DOHH2 (cell line): ENCODE data around the gene SH3TC2.
"Not testable (repeated sequence)": the region's sequence is repeated elsewhere in the genome, so short reads cannot be mapped to it uniquely, and the experiment has no call there.

Experiments
- H3F3A ChIP-seq: fragments of 200-600 bp; sonication (generic), shearing (Covaris generic); 2 replicates; pipeline ENCODE4 v1.6.0; 2016; ENCODE audit warnings: antibody characterized with exemption, mild to moderate bottlenecking; ENCODE audit not compliant: control insufficient read depth, insufficient read depth
- H3K27ac ChIP-seq: fragments of 200-600 bp; sonication (generic); 2 replicates; pipeline ENCODE4 v1.5.1; 2014; ENCODE audit warnings: low read depth, mild to moderate bottlenecking, low read length, moderate library complexity
- H3K27me3 ChIP-seq: fragments of 200-600 bp; sonication (generic); 2 replicates; pipeline ENCODE4 v1.6.1; 2014; ENCODE audit warnings: mild to moderate bottlenecking, low read length, mixed read lengths; ENCODE audit not compliant: control insufficient read depth
- H3K36me3 ChIP-seq: fragments of 200-600 bp; sonication (generic); 2 replicates; pipeline ENCODE4 v1.6.1; 2014; ENCODE audit warnings: mild to moderate bottlenecking, low read length, moderate library complexity, mixed read lengths; ENCODE audit not compliant: control insufficient read depth
- H3K4me1 ChIP-seq: fragments of 200-600 bp; sonication (generic); 2 replicates; pipeline ENCODE4 v1.6.1; 2014; ENCODE audit warnings: mild to moderate bottlenecking, low read length, mixed read lengths; ENCODE audit not compliant: control insufficient read depth
- H3K4me2 ChIP-seq: fragments of 200-600 bp; sonication (generic); 2 replicates; pipeline ENCODE4 v1.6.0; 2014; ENCODE audit warnings: mild to moderate bottlenecking, low read length, moderate library complexity
- H3K4me3 ChIP-seq: fragments of 200-600 bp; sonication (generic); 2 replicates; pipeline ENCODE4 v1.5.1; 2014; ENCODE audit warnings: mild to moderate bottlenecking, low read length, mixed read lengths
- H3K79me2 ChIP-seq: fragments of 200-600 bp; sonication (generic); 2 replicates; pipeline ENCODE4 v1.6.1; 2014; ENCODE audit warnings: mild to moderate bottlenecking, low read length, mixed read lengths; ENCODE audit not compliant: control insufficient read depth
- H3K9me2 ChIP-seq: fragments of 200-600 bp; sonication (generic); replicated peaks from 2 replicates; pipeline ENCODE4 v1.6.1; 2014; ENCODE audit warnings: mild to moderate bottlenecking, low read length, mixed read lengths; ENCODE audit not compliant: control insufficient read depth
- H3K9me3 ChIP-seq: fragments of 200-600 bp; sonication (generic); 2 replicates; pipeline ENCODE4 v1.6.1; 2014; ENCODE audit warnings: antibody characterized with exemption, low read length, mixed read lengths; ENCODE audit not compliant: control insufficient read depth, insufficient read depth
- H4K20me1 ChIP-seq: fragments of 200-600 bp; sonication (generic); 2 replicates; pipeline ENCODE4 v1.6.0; 2014; ENCODE audit warnings: low read depth, mild to moderate bottlenecking, antibody characterized with exemption, low read length, moderate library complexity; ENCODE audit not compliant: control insufficient read depth, insufficient read depth
- CTCF ChIP-seq: fragments of 200-600 bp; sonication (generic); IDR thresholded peaks from one replicate; pipeline ENCODE4 v1.5.1; 2014; ENCODE audit warnings: antibody characterized with exemption, mild to moderate bottlenecking, low read depth, low read length; ENCODE audit not compliant: poor library complexity, severe bottlenecking
- EZH2phosphoT487 ChIP-seq: fragments of 200-600 bp; sonication (generic); IDR thresholded peaks from 2 replicates; pipeline ENCODE4 v1.6.1; 2017; ENCODE audit warnings: borderline replicate concordance, mild to moderate bottlenecking, antibody characterized with exemption, low read length, moderate library complexity, mixed read lengths

Gene SH3TC2

DNA sequence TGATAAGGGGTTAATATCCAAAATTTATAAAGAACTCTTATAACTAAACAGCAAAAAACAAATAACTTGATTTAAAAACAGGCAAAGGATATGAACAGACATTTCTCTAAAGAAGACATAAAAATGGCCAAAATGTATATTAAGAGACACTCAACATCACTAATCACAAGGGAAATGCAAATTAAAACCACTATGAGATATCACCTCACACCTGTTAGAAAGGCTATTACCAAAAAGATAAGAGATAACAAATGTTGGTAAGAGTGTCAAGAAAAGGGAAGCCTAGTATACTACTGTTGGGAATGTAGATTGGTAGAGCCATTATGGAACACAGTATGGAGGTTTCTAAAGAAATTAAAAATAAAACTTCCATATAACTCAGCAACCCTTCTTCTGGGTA, 19.4 kb upstream of the SH3TC2 start:
- Histone ChIP-seq H3K36me3 (no peaks in the 10 kb centered on the region), H3F3A (no peaks in the 10 kb centered on the region), H3K4me3 (no peak overlapping the region), H3K27ac (no peak overlapping the region), H3K4me2 (no peak overlapping the region), H3K9me3 (no peaks in the 10 kb centered on the region), H3K27me3 (peaks cover 2% of the 10 kb centered on the region; the same call in 1 of the 2 replicates), H3K79me2 (no peaks in the 10 kb centered on the region), H3K9me2 (no peaks in the 10 kb centered on the region), H3K4me1 (no peaks in the 10 kb centered on the region), H4K20me1 (no peaks in the 10 kb centered on the region)
- TF ChIP-seq CTCF = no peak
- no peak for TF ChIP-seq EZH2phosphoT487

DNA sequence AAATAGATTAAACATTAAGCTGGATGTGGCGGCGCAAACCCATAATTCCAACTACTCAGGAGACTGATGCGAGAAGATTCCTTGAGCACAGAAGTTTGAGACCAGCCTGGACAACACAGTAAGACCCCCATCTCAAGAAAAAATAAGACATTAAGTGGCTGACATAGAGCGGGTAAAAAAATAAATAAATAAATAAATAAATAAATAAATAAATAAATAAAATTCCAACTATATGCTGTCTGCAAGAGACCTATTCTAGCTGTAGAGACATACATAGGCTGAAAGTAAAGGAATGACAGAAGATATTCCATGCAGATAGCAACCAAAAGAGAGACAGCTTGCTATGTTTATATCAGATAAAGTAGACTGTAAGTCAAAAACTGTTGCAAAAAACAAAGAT, 17.4 kb upstream of the SH3TC2 start:
- Histone ChIP-seq H3K36me3 (no peaks in the 10 kb centered on the region), H4K20me1 (no peaks in the 10 kb centered on the region), H3F3A (no peaks in the 10 kb centered on the region), H3K4me3 (no peak overlapping the region), H3K9me2 (no peaks in the 10 kb centered on the region), H3K4me2 (no peak overlapping the region), H3K27ac (no peak overlapping the region), H3K4me1 (no peaks in the 10 kb centered on the region), H3K79me2 (no peaks in the 10 kb centered on the region), H3K27me3 (no peaks in the 10 kb centered on the region), H3K9me3 (no peaks in the 10 kb centered on the region)
- TF ChIP-seq EZH2phosphoT487 (no peak), CTCF (no peak)

DNA sequence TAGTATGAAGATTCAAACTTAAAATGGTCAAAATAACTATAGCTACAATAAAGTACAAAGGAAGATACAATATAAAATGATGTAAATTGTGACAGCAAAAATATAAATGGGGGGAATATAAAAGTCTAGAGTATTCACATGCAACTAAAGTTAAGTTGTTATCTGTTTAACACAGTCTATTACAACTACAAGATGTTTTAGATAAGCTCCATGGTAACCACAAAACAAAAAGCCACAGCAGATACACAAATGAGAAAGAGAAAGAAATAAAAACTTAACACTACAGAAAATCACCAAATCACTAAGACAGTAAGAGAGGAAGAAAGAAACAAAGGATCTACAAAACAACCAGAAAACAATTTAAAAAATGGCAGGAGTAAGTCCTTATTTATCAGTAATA, 17.0 kb upstream of the SH3TC2 start:
- H3K9me2 ChIP-seq = no peaks in the 10 kb centered on the region
- no peaks in the 10 kb centered on the region for H4K20me1 ChIP-seq
- TF ChIP-seq CTCF = no peak
- no peak for TF ChIP-seq EZH2phosphoT487
- H3K79me2 ChIP-seq = no peaks in the 10 kb centered on the region
- no peak overlapping the region for H3K27ac ChIP-seq
- no peak overlapping the region for H3K4me2 ChIP-seq
- H3K36me3 ChIP-seq = no peaks in the 10 kb centered on the region
- no peaks in the 10 kb centered on the region for H3K4me1 ChIP-seq
- H3K4me3 ChIP-seq = no peak overlapping the region
- no peaks in the 10 kb centered on the region for H3K27me3 ChIP-seq
- no peaks in the 10 kb centered on the region for H3K9me3 ChIP-seq
- no peaks in the 10 kb centered on the region for H3F3A ChIP-seq

GRCh38 chr5:149074071-149074470, 11.2 kb upstream of the SH3TC2 start:
- not testable (repeated sequence) for H3K4me1 ChIP-seq, H3F3A ChIP-seq, H3K9me3 ChIP-seq, H4K20me1 ChIP-seq, H3K27ac ChIP-seq, H3K36me3 ChIP-seq, H3K9me2 ChIP-seq, H3K79me2 ChIP-seq, H3K27me3 ChIP-seq, H3K4me2 ChIP-seq, H3K4me3 ChIP-seq
